Ascending aorta (tissue), 2 donors: ENCODE data around the gene PTPRE. TPM values are rescaled to one million over a fixed set of nuclear protein-coding genes. Genes with fewer than 3 reads are reported as not detected.

Experiments
- DNase-seq, 2 donors: peaks; one replicate each; pipeline ENCODE4 v3.0.0-alpha.2; 2019; ENCODE audit warnings: low spot score in 2 of 2
- H3K27ac ChIP-seq, 2 donors: fragments of 200-600 bp; sonication (generic); one replicate each; pipeline ENCODE4 v1.5.1; 2016 to 2017; ENCODE audit warnings: mild to moderate bottlenecking in 1 of 2
- H3K27me3 ChIP-seq: fragments of 200-600 bp; sonication (generic); one replicate; pipeline ENCODE4 v1.5.1; 2017
- H3K36me3 ChIP-seq, 2 donors: fragments of 200-600 bp; sonication (generic); one replicate each; pipeline ENCODE4 v1.5.1; 2016
- H3K4me1 ChIP-seq, 2 donors: fragments of 200-600 bp; sonication (generic); one replicate each; pipeline ENCODE4 v1.5.1; 2016 to 2017; ENCODE audit warnings: mild to moderate bottlenecking in 1 of 2
- H3K4me3 ChIP-seq, 2 donors: fragments of 200-600 bp; sonication (generic); one replicate each; pipeline ENCODE4 v1.5.1; 2016 to 2017; ENCODE audit warnings: mild to moderate bottlenecking in 1 of 2
- H3K9me3 ChIP-seq, 2 donors: fragments of 200-600 bp; sonication (generic); one replicate each; pipeline ENCODE4 v1.5.1; 2016
- CTCF ChIP-seq, 3 experiments: fragments of 200-600 bp in 2 of 3; fragments of 450-650 bp in 1 of 3; sonication (generic) in 2 of 3; IDR thresholded peaks; one replicate each; pipeline ENCODE4 v1.5.1; 2016 to 2019; ENCODE audit warnings: antibody characterized with exemption in 3 of 3, mild to moderate bottlenecking in 1 of 3, moderate library complexity in 1 of 3
- intact Hi-C: fragments of 100-400 bp; cut with DNase I; formaldehyde crosslinking; loops from one replicate; pipeline ENCODE4 v1.15.1; 2023
- total RNA-seq: library from RNA; depleted of rRNA; stranded (reverse); fragments of >200 nt; gene quantifications from one replicate; pipeline ENCODE4 v1.1.0, GENCODE V29; 2016

PTPRE gene
- total RNA-seq, 1 donor from 2014 or later = 14.5 TPM

- intact Hi-C loops = loop anchor here (5.0 kb wide), 1 partner anchor 91 kb away; no protein-coding TSS in a partner anchor
Observed at GRCh38 chr10:128013626-128014025, 106.7 kb downstream of the PTPRE start.

GRCh38 chr10:128014236-128014635 is 107.3 kb downstream of the PTPRE start:
- no peak overlapping the region for H3K27ac ChIP-seq
- no peaks in the 10 kb centered on the region for H3K27me3 ChIP-seq
- no peak for DNase-seq
- TF ChIP-seq CTCF (IDR thresholded peaks at IDR 0.05) = no peak
- H3K4me3 ChIP-seq = no peak overlapping the region
- H3K36me3 ChIP-seq = no peaks in the 10 kb centered on the region
- no peaks in the 10 kb centered on the region for H3K9me3 ChIP-seq
- no peaks in the 10 kb centered on the region for H3K4me1 ChIP-seq
- intact Hi-C loops = loop anchor here (5.0 kb wide), 1 partner anchor 92 kb away; no protein-coding TSS in a partner anchor

More at GRCh38 chr10:128013626-128014025, 106.7 kb downstream of the PTPRE start:
- H3K27ac ChIP-seq = no peak overlapping the region
- no peaks in the 10 kb centered on the region for H3K9me3 ChIP-seq
- no peaks in the 10 kb centered on the region for H3K4me1 ChIP-seq
- H3K27me3 ChIP-seq = no peaks in the 10 kb centered on the region
- no peaks in the 10 kb centered on the region for H3K36me3 ChIP-seq
- TF ChIP-seq CTCF (IDR thresholded peaks at IDR 0.05) = no peak
- H3K4me3 ChIP-seq = no peak overlapping the region
- DNase-seq = no peak

- H3K27ac ChIP-seq = no peak overlapping the region
- DNase-seq = no peak
- intact Hi-C loops = no loop called here
Observed at GRCh38 chr10:128016423-128017060, 109.6 kb downstream of the PTPRE start.

DNA sequence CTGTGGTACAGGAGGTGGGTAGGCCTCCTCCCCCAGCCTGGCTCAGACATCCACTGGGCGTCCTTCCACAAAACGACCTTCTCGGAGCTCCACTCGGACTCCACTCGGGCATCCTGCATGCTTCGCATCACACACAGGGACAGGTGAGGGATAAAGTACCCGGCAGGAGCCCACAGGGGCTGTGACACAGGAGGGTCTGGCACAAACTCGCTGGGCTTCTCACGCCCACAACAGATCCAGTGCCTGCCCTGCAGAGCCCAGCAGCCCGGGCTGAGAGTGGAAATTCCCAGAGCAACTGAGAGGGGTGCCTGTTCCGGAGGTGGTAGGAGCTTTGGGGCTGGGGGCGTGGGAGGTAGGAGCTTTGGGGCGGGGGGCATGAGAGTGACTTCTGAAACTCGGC is 110.9 kb downstream of the PTPRE start:
- Histone ChIP-seq H3K9me3 (no peaks in the 10 kb centered on the region), H3K27ac (no peak overlapping the region), H3K4me3 (no peak overlapping the region), H3K36me3 (no peaks in the 10 kb centered on the region), H3K27me3 (no peaks in the 10 kb centered on the region), H3K4me1 (no peaks in the 10 kb centered on the region)
- intact Hi-C loops = no loop called here
- no peak for DNase-seq
- TF ChIP-seq CTCF (IDR thresholded peaks at IDR 0.05) = no peak

More at GRCh38 chr10:128016423-128017060, 109.6 kb downstream of the PTPRE start:
- no peak for TF ChIP-seq CTCF (IDR thresholded peaks at IDR 0.05)
- Histone ChIP-seq H3K4me3 (no peak overlapping the region), H3K27me3 (no peaks in the 10 kb centered on the region), H3K9me3 (no peaks in the 10 kb centered on the region), H3K36me3 (no peaks in the 10 kb centered on the region), H3K4me1 (no peaks in the 10 kb centered on the region)

DNA sequence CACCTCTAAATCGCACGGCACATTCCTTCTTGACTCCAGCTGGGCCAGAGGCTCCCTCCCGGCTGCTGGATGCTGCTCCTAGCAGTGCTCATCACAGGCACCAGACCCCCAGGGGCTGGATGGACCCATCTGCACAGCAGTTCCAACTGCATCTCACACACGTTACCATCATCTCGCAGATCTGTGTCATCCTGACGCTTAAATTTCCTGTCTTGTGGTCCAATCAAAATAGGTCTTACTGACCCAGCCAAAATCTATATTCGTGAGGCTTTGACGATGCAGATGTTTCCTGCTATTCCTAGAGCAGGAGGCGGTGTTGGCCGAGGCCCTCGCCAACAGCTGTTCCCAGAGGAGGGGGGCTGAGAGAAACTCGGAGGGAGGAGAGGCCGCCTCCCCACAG is 111.3 kb downstream of the PTPRE start:
- Histone ChIP-seq H3K4me1 (no peaks in the 10 kb centered on the region), H3K4me3 (no peak overlapping the region), H3K9me3 (no peaks in the 10 kb centered on the region), H3K27ac (no peak overlapping the region), H3K27me3 (no peaks in the 10 kb centered on the region), H3K36me3 (no peaks in the 10 kb centered on the region)
- no peak for TF ChIP-seq CTCF (IDR thresholded peaks at IDR 0.05)
- no peak for DNase-seq
- intact Hi-C loops = no loop called here
